ENCODE results near the gene TFDP2.

- TF ChIP-seq CTCF (IDR thresholded peaks at IDR 0.05) (no peak), POLR2A (IDR thresholded peaks at IDR 0.05) (no peak)
These were observed 183.9 kb downstream of the TFDP2 start for GRCh38 chr3:141965471-141965870.
